GM21576 (cell line): Measurements from ENCODE around the gene HAT1.

ENCODE experiments used
- ATAC-seq: cut with Tn5 transposase; IDR thresholded peaks from one replicate; pipeline ENCODE4 v1.9.1; 2021; ENCODE audit warnings: mild to moderate bottlenecking, moderate library complexity; ENCODE audit not compliant: unreplicated experiment

Gene HAT1

GRCh38 chr2:172021074-172021931 lies 99.0 kb downstream of the HAT1 start:
- no peak for ATAC-seq

- no peak for ATAC-seq
Measured at GRCh38 chr2:172021955-172022354, 99.7 kb downstream of the HAT1 start.

GRCh38 chr2:172031536-172031935 lies 109.3 kb downstream of the HAT1 start:
- no peak for ATAC-seq
